ENCODE measurements around the gene VAMP2.

GRCh38 chr17:8147805-8148404 is 14.8 kb downstream of the VAMP2 start:
- TF ChIP-seq RELA (IDR thresholded peaks at IDR 0.05; ENCODE audit: borderline replicate concordance, partially characterized antibody): no peak
- TF ChIP-seq, protein P1, sequence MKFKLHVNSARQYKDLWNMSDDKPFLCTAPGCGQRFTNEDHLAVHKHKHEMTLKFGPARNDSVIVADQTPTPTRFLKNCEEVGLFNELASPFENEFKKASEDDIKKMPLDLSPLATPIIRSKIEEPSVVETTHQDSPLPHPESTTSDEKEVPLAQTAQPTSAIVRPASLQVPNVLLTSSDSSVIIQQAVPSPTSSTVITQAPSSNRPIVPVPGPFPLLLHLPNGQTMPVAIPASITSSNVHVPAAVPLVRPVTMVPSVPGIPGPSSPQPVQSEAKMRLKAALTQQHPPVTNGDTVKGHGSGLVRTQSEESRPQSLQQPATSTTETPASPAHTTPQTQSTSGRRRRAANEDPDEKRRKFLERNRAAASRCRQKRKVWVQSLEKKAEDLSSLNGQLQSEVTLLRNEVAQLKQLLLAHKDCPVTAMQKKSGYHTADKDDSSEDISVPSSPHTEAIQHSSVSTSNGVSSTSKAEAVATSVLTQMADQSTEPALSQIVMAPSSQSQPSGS (IDR thresholded peaks at IDR 0.05; ENCODE audit: low read length): no peak
- TF ChIP-seq SREBF2 (IDR thresholded peaks at IDR 0.05; ENCODE audit: low read length): no peak
- no peak for TF ChIP-seq EP300 (IDR thresholded peaks at IDR 0.05; ENCODE audit: borderline replicate concordance in 1 of 2, control insufficient read depth in 1 of 2, low read depth in 2 of 2, low read length in 2 of 2)
- TF ChIP-seq, protein P2, sequence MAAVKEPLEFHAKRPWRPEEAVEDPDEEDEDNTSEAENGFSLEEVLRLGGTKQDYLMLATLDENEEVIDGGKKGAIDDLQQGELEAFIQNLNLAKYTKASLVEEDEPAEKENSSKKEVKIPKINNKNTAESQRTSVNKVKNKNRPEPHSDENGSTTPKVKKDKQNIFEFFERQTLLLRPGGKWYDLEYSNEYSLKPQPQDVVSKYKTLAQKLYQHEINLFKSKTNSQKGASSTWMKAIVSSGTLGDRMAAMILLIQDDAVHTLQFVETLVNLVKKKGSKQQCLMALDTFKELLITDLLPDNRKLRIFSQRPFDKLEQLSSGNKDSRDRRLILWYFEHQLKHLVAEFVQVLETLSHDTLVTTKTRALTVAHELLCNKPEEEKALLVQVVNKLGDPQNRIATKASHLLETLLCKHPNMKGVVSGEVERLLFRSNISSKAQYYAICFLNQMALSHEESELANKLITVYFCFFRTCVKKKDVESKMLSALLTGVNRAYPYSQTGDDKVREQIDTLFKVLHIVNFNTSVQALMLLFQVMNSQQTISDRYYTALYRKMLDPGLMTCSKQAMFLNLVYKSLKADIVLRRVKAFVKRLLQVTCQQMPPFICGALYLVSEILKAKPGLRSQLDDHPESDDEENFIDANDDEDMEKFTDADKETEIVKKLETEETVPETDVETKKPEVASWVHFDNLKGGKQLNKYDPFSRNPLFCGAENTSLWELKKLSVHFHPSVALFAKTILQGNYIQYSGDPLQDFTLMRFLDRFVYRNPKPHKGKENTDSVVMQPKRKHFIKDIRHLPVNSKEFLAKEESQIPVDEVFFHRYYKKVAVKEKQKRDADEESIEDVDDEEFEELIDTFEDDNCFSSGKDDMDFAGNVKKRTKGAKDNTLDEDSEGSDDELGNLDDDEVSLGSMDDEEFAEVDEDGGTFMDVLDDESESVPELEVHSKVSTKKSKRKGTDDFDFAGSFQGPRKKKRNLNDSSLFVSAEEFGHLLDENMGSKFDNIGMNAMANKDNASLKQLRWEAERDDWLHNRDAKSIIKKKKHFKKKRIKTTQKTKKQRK (IDR thresholded peaks at IDR 0.05; ENCODE audit: low read depth, low read length): no peak
- TF ChIP-seq CHD2 (IDR thresholded peaks at IDR 0.05; ENCODE audit: borderline replicate concordance, low read depth, low read length): no peak
- no peak for TF ChIP-seq FOXK2 (IDR thresholded peaks at IDR 0.05)
- no peak for TF ChIP-seq CTCF (IDR thresholded peaks at IDR 0.05 in 2 of 3, conservative IDR thresholded peaks at IDR 0.05 in 1 of 3; ENCODE audit: control insufficient read depth in 2 of 3, extremely low read depth in 1 of 3, insufficient read depth in 1 of 3, low read depth in 3 of 3, low read length in 3 of 3)
- no peak for TF ChIP-seq ZNF24 (IDR thresholded peaks at IDR 0.05)
- TF ChIP-seq MYB (IDR thresholded peaks at IDR 0.05; ENCODE audit: borderline replicate concordance, low read depth, low read length): no peak
- no peak for TF ChIP-seq RFX5 (IDR thresholded peaks at IDR 0.05; ENCODE audit: low read depth, low read length)
- peak; percentile 51 for TF ChIP-seq POLR2AphosphoS5 (IDR thresholded peaks at IDR 0.05; ENCODE audit: low read length)

Measured in GM12878 (cell line).